Memory B cell (primary cell): ENCODE data around the gene TPH2.

Source experiments
- ATAC-seq: fragments of 150-1000 bp; cut with Tn5 transposase; 2 replicates; pipeline ENCODE4 v1.10.0; 2021; ENCODE audit warnings: low read depth, mild to moderate bottlenecking, moderate library complexity
- DNase-seq, 2 donors: peaks; one replicate each; pipeline ENCODE4 v3.0.0; 2022; ENCODE audit warnings: low spot score in 2 of 2
- H3K27ac Mint-ChIP-seq: one replicate; pipeline ENCODE4 v1.8.0; 2022; ENCODE audit warnings: mild to moderate bottlenecking, moderate library complexity, mixed read lengths
- H3K27me3 Mint-ChIP-seq: one replicate; pipeline ENCODE4 v1.8.0; 2022; ENCODE audit warnings: mixed read lengths
- H3K36me3 Mint-ChIP-seq: one replicate; pipeline ENCODE4 v1.8.0; 2022; ENCODE audit warnings: mild to moderate bottlenecking, mixed read lengths
- H3K4me1 Mint-ChIP-seq: one replicate; pipeline ENCODE4 v1.8.0; 2022; ENCODE audit warnings: mixed read lengths
- H3K4me3 Mint-ChIP-seq: one replicate; pipeline ENCODE4 v1.8.0; 2022; ENCODE audit warnings: mild to moderate bottlenecking, moderate library complexity, mixed read lengths
- H3K9me3 Mint-ChIP-seq: one replicate; pipeline ENCODE4 v1.8.0; 2022; ENCODE audit warnings: mixed read lengths

Gene TPH2

DNA sequence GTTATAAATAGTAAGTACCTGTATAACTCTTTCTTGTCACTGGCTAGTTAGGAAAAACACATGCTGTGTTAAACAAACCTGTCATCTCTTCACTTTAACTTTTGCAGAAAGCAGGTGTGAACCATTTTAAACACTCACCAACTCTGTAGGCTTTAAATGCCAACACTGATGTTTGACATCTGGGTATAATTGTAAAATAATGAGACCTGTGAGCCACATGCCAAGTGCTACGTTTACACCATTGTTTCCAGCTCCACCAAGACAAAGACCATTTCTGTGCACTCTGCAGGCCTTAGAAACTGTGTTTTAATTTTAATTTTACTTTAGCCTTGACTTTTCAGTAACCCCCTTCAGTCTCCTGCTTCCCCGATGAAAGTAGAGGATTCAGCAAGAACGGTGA lies 11.0 kb downstream of the TPH2 start:
- Mint-ChIP-seq H3K27ac (no peak overlapping the region), H3K4me1 (no peaks in the 10 kb centered on the region), H3K4me3 (no peak overlapping the region), H3K9me3 (no peaks in the 10 kb centered on the region), H3K27me3 (peaks cover 6% of the 10 kb centered on the region), H3K36me3 (no peaks in the 10 kb centered on the region)
- no peak for ATAC-seq
- DNase-seq, result no peak

DNA sequence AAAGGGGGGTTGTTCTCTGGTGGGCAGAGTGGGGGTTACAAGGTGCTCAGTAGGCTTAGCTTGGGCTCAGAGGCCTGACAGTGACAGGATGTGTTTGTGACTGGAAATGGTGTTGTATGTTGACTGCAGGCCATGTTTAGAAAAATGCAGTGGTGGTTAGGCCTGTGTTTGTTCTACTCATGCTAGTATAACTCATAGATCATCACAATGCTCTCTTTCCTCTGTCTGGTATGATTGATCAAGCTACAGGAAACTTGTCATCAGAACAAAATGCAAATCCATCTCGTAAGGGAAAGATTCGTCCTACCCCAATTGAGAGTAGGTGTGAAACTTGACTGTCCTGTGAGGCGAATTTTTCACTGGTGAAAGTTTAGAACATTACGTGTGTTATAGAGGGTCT lies 11.8 kb downstream of the TPH2 start:
- Mint-ChIP-seq H3K9me3 (no peaks in the 10 kb centered on the region), H3K36me3 (no peaks in the 10 kb centered on the region), H3K4me1 (no peaks in the 10 kb centered on the region), H3K27ac (no peak overlapping the region), H3K4me3 (no peak overlapping the region), H3K27me3 (peaks cover 6% of the 10 kb centered on the region)
- DNase-seq (no peak), ATAC-seq (no peak)

DNA sequence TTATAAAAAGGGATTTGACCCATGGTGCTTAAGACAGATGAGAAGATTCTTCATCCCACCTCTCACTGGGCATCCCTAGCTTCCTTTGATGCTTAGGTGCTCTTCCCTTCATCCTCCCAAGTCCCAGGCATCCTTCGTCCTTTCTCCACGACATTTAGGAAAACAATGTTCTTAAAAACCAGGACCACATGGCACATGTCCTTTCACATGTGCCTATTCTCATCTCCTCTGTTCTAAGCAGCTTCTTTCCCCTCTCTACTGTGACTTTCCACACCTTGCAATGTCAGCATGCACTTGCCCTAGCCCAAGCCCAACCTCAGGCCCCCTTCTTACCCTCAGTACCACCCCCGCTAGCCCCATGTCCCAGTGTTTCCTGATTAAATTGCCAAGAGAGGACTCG lies 12.2 kb downstream of the TPH2 start:
- Mint-ChIP-seq H3K4me1 (no peaks in the 10 kb centered on the region), H3K27me3 (peaks cover 6% of the 10 kb centered on the region), H3K9me3 (no peaks in the 10 kb centered on the region), H3K4me3 (no peak overlapping the region), H3K27ac (no peak overlapping the region), H3K36me3 (no peaks in the 10 kb centered on the region)
- no peak for DNase-seq
- ATAC-seq, result no peak

DNA sequence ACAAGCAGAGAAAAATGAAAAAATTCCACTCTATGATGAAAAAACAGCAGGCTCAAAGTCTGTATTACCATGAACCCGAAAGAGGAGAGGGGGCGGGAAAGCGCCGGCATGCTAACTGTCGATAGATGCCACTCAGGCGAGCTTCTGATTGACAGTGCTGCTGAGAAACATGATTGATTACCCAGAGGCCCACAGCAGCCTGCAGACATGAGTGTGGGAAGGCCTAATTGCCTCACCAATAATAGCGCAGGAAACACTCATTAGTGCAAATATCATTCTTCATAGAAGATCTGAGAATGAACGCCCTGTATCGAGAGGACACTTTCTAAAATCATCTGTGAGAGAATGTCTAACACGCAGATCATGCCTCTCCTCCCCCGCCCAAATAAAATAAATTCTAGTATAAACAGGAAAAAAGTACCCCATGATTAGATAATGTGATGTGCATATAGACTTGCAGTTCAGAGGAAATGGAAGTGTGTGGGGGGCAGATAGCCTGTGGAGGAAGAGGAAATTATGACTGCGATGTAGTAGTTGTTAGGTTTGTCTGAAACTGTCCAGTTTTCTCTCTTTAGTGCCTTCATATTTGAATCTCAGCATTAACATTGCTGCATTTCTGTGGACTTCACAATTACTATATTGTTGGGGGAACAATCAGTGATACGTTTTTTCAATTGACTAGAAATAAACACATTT lies 15.6 kb downstream of the TPH2 start:
- DNase-seq (no peak), ATAC-seq (no peak)
- no peak overlapping the region for H3K27ac Mint-ChIP-seq
- peaks cover 11% of the 10 kb centered on the region for H3K27me3 Mint-ChIP-seq
- H3K9me3 Mint-ChIP-seq, result no peaks in the 10 kb centered on the region
- H3K36me3 Mint-ChIP-seq, result no peaks in the 10 kb centered on the region
- no peak overlapping the region for H3K4me3 Mint-ChIP-seq
- H3K4me1 Mint-ChIP-seq, result no peaks in the 10 kb centered on the region

DNA sequence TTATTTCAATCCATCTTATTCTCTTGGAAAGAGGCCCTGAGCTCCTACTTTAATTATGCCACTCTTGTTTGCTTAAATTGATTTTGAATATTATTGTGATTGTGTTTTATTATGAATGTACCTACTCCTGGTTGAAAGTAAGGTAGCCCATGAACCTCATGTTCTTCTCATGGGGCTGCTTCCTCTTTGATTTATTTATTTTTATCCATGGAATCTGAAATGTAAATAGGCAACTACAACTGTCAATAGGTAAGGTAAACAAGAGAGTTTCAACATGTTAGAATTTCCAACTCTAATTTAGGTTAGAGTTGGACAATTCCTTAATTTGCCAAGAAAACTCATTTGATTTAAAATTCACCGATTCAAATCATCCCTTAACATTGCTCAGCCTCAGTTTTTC lies 16.2 kb downstream of the TPH2 start:
- H3K27ac Mint-ChIP-seq, result no peak overlapping the region
- no peak overlapping the region for H3K4me3 Mint-ChIP-seq
- no peaks in the 10 kb centered on the region for H3K9me3 Mint-ChIP-seq
- no peaks in the 10 kb centered on the region for H3K4me1 Mint-ChIP-seq
- peaks cover 13% of the 10 kb centered on the region for H3K27me3 Mint-ChIP-seq
- ATAC-seq (no peak), DNase-seq (no peak)
- no peaks in the 10 kb centered on the region for H3K36me3 Mint-ChIP-seq

DNA sequence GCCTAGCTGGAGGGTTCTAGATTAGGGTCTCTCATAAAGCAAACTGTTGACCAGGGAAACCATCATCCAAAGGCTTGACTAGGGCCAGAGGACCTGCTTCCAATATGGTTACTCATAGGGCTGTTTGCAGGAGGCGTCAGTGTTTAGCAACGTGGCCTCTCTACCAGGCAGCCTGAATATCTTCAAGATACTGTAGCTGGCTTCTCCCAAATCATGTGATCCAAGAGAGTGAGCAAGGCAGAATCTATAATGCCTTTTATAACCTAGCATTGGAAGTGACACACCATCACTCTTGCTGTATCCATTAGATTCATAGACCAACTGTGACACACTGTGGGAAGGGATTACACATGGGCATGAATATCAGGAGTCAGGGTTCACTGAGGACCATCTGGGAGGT lies 17.3 kb downstream of the TPH2 start:
- DNase-seq (no peak), ATAC-seq (no peak)
- Mint-ChIP-seq H3K27ac (no peak overlapping the region), H3K36me3 (no peaks in the 10 kb centered on the region), H3K27me3 (peaks cover 8% of the 10 kb centered on the region), H3K4me1 (no peaks in the 10 kb centered on the region), H3K4me3 (no peak overlapping the region), H3K9me3 (no peaks in the 10 kb centered on the region)

DNA sequence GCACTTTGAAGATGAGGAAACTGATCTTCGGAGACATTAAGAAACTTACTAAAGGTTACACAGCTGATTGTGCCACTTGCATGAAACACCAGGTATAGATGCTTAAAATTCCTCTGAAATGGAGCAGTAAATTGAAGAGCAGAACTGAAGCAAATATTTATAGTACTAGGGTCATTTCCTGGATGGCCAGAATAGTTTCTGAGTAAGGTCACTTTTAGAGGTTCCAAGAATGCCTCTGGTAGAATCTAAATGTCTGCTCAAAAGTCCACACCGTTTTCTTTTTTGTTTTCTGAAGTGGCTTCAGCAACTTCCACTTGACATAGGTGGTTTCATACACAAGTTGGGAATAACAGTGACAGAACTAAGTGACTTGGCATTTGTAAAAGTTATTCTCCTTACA lies 19.4 kb downstream of the TPH2 start:
- H3K9me3 Mint-ChIP-seq, result no peaks in the 10 kb centered on the region
- H3K27me3 Mint-ChIP-seq, result peaks cover 7% of the 10 kb centered on the region
- H3K36me3 Mint-ChIP-seq, result no peaks in the 10 kb centered on the region
- ATAC-seq, result no peak
- no peaks in the 10 kb centered on the region for H3K4me1 Mint-ChIP-seq
- H3K4me3 Mint-ChIP-seq, result no peak overlapping the region
- H3K27ac Mint-ChIP-seq, result no peak overlapping the region
- DNase-seq, result no peak

DNA sequence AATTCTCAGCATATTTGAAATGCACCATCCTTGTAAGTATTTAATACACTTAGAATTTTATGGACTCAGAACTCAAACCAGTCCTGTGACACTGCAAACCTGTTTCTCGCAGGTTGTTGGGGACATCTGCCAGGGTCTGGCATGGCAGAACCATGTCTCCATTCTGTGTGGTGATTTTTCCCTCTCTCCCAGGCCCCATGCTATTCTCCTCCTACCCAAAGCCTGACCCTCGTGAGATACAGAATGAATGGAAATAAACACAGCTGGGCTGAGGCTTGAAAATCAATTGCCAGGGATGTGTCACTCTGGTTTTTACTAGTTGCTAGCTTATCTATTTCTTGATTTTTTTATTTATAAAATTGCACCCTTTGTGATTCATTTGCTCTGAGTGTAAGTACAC lies 19.8 kb downstream of the TPH2 start:
- DNase-seq, result no peak
- peaks cover 7% of the 10 kb centered on the region for H3K27me3 Mint-ChIP-seq
- ATAC-seq, result no peak
- no peaks in the 10 kb centered on the region for H3K4me1 Mint-ChIP-seq
- H3K4me3 Mint-ChIP-seq, result no peak overlapping the region
- no peak overlapping the region for H3K27ac Mint-ChIP-seq
- no peaks in the 10 kb centered on the region for H3K9me3 Mint-ChIP-seq
- H3K36me3 Mint-ChIP-seq, result no peaks in the 10 kb centered on the region

DNA sequence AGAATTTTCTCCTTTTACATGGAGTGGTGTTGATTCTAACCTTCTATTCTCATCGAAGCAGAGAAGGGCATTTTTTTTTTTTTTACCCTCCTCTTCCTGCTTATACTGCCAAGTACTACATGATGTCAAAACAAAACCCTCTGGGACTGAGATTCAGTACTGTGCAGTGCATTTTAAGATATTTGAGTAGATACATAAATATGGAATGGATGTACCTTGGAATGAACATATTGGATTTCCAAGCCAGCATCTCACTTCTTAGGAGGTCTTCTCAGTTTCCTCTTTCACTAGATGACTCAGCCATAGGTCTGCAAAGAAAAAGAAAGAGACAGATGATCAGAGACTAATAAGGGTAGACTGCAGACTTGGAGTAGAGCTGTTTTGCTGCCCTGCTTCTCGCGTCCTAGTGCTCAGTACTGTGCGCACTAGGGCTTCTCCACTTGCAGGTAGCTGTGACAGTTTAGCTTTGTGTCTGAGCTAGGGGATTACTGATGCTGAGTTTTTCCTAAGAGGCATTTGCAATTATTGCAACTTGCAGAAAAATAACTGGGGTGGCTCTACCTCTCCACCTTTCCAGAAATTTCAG lies 20.4 kb downstream of the TPH2 start:
- no peak for ATAC-seq
- H3K4me3 Mint-ChIP-seq, result no peak overlapping the region

DNA sequence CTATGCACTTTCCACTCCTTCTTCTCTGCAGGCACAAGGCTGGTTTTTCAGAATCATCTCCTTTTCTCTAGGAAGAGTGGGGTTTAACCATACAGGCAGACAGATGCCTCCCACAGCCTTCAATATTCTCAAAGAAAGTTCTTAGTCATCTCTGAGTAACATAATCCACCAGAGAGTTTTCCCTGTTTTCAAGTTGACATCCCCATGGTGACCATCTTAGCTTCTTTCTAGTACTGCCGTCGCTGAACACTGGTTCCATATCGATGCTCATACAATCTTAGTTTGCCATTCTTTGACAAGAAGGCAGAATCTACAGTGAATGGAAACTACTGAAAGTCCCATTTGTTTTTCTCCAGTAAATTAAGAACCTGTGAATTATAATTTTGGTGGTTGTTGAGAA lies 28.6 kb downstream of the TPH2 start:
- Mint-ChIP-seq H3K27ac (no peak overlapping the region), H3K4me3 (no peak overlapping the region), H3K9me3 (no peaks in the 10 kb centered on the region), H3K27me3 (peaks cover 8% of the 10 kb centered on the region), H3K4me1 (no peaks in the 10 kb centered on the region), H3K36me3 (no peaks in the 10 kb centered on the region)
- DNase-seq (no peak), ATAC-seq (no peak)

More for the DNA sequence above, 20.4 kb downstream of the TPH2 start:
- no peaks in the 10 kb centered on the region for H3K4me1 Mint-ChIP-seq
- no peak overlapping the region for H3K27ac Mint-ChIP-seq
- H3K9me3 Mint-ChIP-seq, result no peaks in the 10 kb centered on the region
- peaks cover 7% of the 10 kb centered on the region for H3K27me3 Mint-ChIP-seq
- no peaks in the 10 kb centered on the region for H3K36me3 Mint-ChIP-seq
- no peak for DNase-seq

DNA sequence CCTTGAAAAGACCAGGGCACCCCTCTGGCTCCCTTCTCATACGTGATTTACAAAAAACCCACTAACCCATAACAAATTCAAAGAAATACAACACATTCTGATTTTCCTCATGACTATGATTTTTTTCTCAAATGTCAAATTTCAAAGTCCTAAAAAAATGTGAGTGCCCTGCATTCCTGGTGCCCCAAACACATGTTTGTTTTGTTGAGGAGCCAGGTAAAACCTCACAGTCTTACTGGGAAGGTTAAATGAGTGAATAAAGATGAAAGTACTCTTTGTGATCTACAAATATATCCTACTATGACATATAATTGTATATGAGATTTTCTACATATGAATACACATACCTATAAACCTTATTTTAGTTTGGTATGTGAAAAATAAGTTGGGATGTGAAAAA lies 30.7 kb downstream of the TPH2 start:
- DNase-seq (no peak), ATAC-seq (no peak)
- Mint-ChIP-seq H3K27ac (no peak overlapping the region), H3K27me3 (peaks cover 11% of the 10 kb centered on the region), H3K4me1 (no peaks in the 10 kb centered on the region), H3K36me3 (no peaks in the 10 kb centered on the region), H3K4me3 (no peak overlapping the region), H3K9me3 (peaks cover under 1% of the 10 kb centered on the region)

DNA sequence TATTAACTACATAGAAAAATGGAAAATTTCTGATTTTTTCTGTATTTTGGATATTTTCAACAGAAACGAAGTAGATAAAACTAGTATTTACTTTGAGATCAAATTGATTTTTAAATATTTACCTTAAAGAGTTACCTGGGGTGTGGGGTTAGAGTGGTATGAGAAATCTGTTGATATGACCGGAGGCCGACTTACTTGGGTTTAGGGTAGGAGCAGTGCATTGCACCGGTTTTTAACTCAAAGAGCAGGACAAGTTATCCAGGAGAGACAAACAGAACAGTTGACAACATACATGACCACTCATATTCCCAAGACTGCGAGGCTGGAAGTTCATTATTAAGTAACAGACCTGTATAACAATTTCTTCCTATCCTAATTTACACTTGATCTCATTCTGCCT lies 31.4 kb downstream of the TPH2 start:
- H3K36me3 Mint-ChIP-seq, result no peaks in the 10 kb centered on the region
- no peak overlapping the region for H3K27ac Mint-ChIP-seq
- H3K27me3 Mint-ChIP-seq, result peaks cover 15% of the 10 kb centered on the region
- DNase-seq (no peak), ATAC-seq (no peak)
- no peak overlapping the region for H3K4me3 Mint-ChIP-seq
- peaks cover 1% of the 10 kb centered on the region for H3K9me3 Mint-ChIP-seq
- H3K4me1 Mint-ChIP-seq, result no peaks in the 10 kb centered on the region

DNA sequence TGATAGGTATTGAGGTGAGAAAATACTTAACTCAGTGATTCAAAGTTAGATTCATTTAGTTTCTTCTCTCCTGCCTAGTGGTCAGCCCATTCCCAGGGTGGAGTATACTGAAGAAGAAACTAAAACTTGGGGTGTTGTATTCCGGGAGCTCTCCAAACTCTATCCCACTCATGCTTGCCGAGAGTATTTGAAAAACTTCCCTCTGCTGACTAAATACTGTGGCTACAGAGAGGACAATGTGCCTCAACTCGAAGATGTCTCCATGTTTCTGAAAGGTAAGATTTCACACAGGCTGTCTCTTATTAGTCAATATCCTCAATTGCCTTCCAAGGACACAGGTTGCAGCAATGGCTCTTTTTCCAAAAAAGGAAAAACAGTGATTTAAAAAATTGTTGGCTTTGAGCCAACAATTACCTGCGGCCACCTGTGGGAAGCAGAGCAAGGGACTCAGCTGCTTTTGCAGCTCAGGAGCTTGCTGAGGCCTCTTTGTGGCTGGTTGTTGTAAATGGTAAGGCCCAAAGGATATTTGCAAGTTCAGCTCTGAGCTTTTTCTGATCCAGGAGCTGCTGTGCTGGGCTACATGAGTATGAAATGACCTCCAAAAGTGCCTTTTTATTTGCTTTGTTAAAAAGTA lies 33.9 kb downstream of the TPH2 start:
- H3K4me3 Mint-ChIP-seq, result no peak overlapping the region
- H3K36me3 Mint-ChIP-seq, result no peaks in the 10 kb centered on the region
- DNase-seq, result no peak
- H3K27ac Mint-ChIP-seq, result no peak overlapping the region
- H3K9me3 Mint-ChIP-seq, result peaks cover 1% of the 10 kb centered on the region
- peaks cover 18% of the 10 kb centered on the region for H3K27me3 Mint-ChIP-seq
- no peaks in the 10 kb centered on the region for H3K4me1 Mint-ChIP-seq
- no peak for ATAC-seq

DNA sequence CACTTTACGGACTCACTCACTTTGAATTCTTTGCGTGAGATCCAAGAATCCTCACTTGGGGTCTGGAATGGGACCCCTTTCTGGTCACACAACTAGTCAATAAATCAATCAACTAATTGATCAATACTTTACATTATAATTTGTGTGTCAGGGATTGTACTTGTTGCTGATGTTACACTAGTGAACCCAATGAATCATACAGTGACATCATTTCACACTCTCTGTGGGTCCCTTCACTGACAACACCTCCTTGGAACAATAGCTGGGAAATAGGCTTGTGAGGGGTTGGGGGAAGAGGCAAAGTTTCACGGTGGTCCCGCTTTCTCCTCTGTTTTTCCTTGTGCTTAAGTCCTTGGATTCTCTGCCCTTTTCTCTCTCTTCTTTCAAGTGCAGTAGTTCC lies 35.0 kb downstream of the TPH2 start:
- no peak for DNase-seq
- Mint-ChIP-seq H3K27me3 (peaks cover 13% of the 10 kb centered on the region), H3K9me3 (peaks cover 1% of the 10 kb centered on the region), H3K36me3 (no peaks in the 10 kb centered on the region), H3K4me3 (no peak overlapping the region), H3K4me1 (no peaks in the 10 kb centered on the region), H3K27ac (no peak overlapping the region)
- no peak for ATAC-seq

DNA sequence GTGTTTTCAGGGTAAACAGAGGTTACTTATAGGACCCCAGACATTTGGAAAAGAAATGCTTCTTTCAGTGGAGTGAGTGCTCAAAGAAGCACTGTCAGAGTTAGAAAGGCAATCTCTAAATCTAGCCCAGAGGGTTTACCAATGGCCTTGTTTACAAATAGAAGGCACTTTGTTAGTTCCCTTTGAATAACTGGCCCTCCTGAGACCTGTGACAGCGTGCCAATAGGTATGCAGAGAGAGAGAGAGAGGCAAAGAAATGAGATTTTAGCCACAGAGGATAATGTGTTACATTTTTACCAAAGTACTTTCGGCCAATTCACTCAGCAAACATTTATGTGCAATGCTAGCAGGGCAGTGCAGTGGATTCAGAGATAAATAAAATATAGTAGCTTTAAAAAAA lies 41.9 kb downstream of the TPH2 start:
- no peak for DNase-seq
- peaks cover 11% of the 10 kb centered on the region for H3K27me3 Mint-ChIP-seq
- no peak for ATAC-seq
- H3K36me3 Mint-ChIP-seq, result no peaks in the 10 kb centered on the region
- no peaks in the 10 kb centered on the region for H3K4me1 Mint-ChIP-seq
- no peaks in the 10 kb centered on the region for H3K9me3 Mint-ChIP-seq
- no peak overlapping the region for H3K27ac Mint-ChIP-seq
- no peak overlapping the region for H3K4me3 Mint-ChIP-seq
